ENCODE results near the gene PZP. TPM values are rescaled to one million over a fixed set of nuclear protein-coding genes. Genes with fewer than 3 reads are reported as not detected.

PZP gene
- total and polyA plus RNA-seq, 2 of the 8 experiments (the other 6 are each of a cell fraction or from before 2014, with no cell fraction given), result 0.08 TPM; not detected in 1

- H3K79me2 ChIP-seq (ENCODE audit: control insufficient read depth in 1 of 2, insufficient read depth in 2 of 2, low read length in 2 of 2), result no peaks in the 10 kb centered on the region
- H3K4ac ChIP-seq (replicated peaks; ENCODE audit: insufficient read length, low read depth, low read length), result no peak overlapping the region
- ChIA-PET CTCF (ENCODE audit: partially characterized antibody) (interaction anchor here (1.0 kb wide), 1 partner anchor 17 kb away, joined by 3 read pairs; no protein-coding TSS in a partner anchor), POLR2A (ENCODE audit: partially characterized antibody) (no interaction called here)
- no peaks in the 10 kb centered on the region for H3K4me1 ChIP-seq (replicated peaks in 1 of 4; ENCODE audit: control insufficient read depth in 3 of 4, insufficient read depth in 4 of 4, low read length in 3 of 4)
- H3K18ac ChIP-seq (ENCODE audit: extremely low read depth, low read length), result no peak overlapping the region
- no peak overlapping the region for H2AK5ac ChIP-seq (ENCODE audit: low read depth, low read length)
- no peaks in the 10 kb centered on the region for H3K36me3 ChIP-seq (ENCODE audit: control insufficient read depth in 2 of 4, insufficient read depth in 4 of 4, low read length in 3 of 4)
- no peak overlapping the region for H3K4me2 ChIP-seq (ENCODE audit: insufficient read depth in 1 of 2, low read depth in 2 of 2, low read length in 2 of 2)
- no peak overlapping the region for H4K5ac ChIP-seq (ENCODE audit: insufficient read length, low read depth, low read length)
- no peak overlapping the region for H4K91ac ChIP-seq (replicated peaks; ENCODE audit: insufficient read length, low read length)
- peaks cover 0 to 1% (median 0%) of the 10 kb centered on the region in 4 experiments; a peak in 1 of 7 replicates for H3K27me3 ChIP-seq (replicated peaks in 1 of 4; ENCODE audit: control insufficient read depth in 3 of 4, extremely low read depth in 1 of 4, insufficient read depth in 3 of 4, low read length in 3 of 4)
- no peak overlapping the region for H2BK120ac ChIP-seq (replicated peaks; ENCODE audit: low read depth, low read length)
- no peak overlapping the region for H3K14ac ChIP-seq (ENCODE audit: insufficient read length)
- H2BK15ac ChIP-seq (ENCODE audit: low read length), result no peak overlapping the region
- FAIRE-seq, result peak; percentile 50
- H4K20me1 ChIP-seq (replicated peaks in 1 of 2; ENCODE audit: control insufficient read depth in 1 of 2, insufficient read depth in 2 of 2, low read length in 2 of 2), result no peaks in the 10 kb centered on the region
- H3K23ac ChIP-seq (ENCODE audit: insufficient read length), result no peak overlapping the region
- no peak overlapping the region for H3K56ac ChIP-seq (replicated peaks; ENCODE audit: insufficient read length, low read depth, low read length)
- no peak overlapping the region for H2BK5ac ChIP-seq (ENCODE audit: low read depth, low read length)
- no peak overlapping the region for H3K9ac ChIP-seq (replicated peaks in 1 of 4; ENCODE audit: extremely low read depth in 1 of 4, low read depth in 3 of 4, low read length in 3 of 4)
- no peak overlapping the region for H4K8ac ChIP-seq (ENCODE audit: extremely low read depth, insufficient read depth, low read length)
- no peak overlapping the region for H2AFZ ChIP-seq (ENCODE audit: low read length)
- no peaks in the 10 kb centered on the region; a peak in 1 of 4 replicates for H3K9me3 ChIP-seq (ENCODE audit: insufficient read depth in 2 of 2, low read depth in 1 of 2, low read length in 1 of 2)
- no peaks in the 10 kb centered on the region for H3K79me1 ChIP-seq (ENCODE audit: low read depth, low read length)
- no peak overlapping the region for H3K4me3 ChIP-seq (ENCODE audit: extremely low read depth in 1 of 4, insufficient read depth in 2 of 4, low read depth in 3 of 4, low read length in 4 of 4)
- no peak for DNase-seq (ENCODE audit: low read depth in 1 of 2, low spot score in 2 of 2)
- no peaks in the 10 kb centered on the region for H3K23me2 ChIP-seq (ENCODE audit: low read depth, low read length)
- no peak overlapping the region for H2BK20ac ChIP-seq (ENCODE audit: low read length)
- H2BK12ac ChIP-seq (ENCODE audit: low read depth, low read length), result no peak overlapping the region
- H3K27ac ChIP-seq (ENCODE audit: low read depth, low read length), result no peak overlapping the region
- TF ChIP-seq NANOG (IDR thresholded peaks at IDR 0.05; ENCODE audit: insufficient read depth, low read depth, low read length, poor library complexity, severe bottlenecking) (no peak), EP300 (IDR thresholded peaks at IDR 0.05; ENCODE audit: borderline replicate concordance in 1 of 2, low read depth in 2 of 2, low read length in 2 of 2) (no peak), SAP30 (IDR thresholded peaks at IDR 0.05; ENCODE audit: insufficient read depth, insufficient replicate concordance, low read length) (no peak), CTCF (IDR thresholded peaks at IDR 0.05; ENCODE audit: control extremely low read depth in 1 of 3, insufficient read depth in 1 of 3, low read depth in 1 of 3, low read length in 3 of 3) (no peak), CBX5 (IDR thresholded peaks at IDR 0.05; ENCODE audit: low read depth, low read length) (no peak), GTF2F1 (IDR thresholded peaks at IDR 0.05; ENCODE audit: borderline replicate concordance, low read depth, low read length) (no peak), EZH2 (IDR thresholded peaks at IDR 0.05; ENCODE audit: low read depth, low read length, severe bottlenecking) (no peak), MAFK (IDR thresholded peaks at IDR 0.05; ENCODE audit: low read depth, low read length) (no peak), SIX5 (IDR thresholded peaks at IDR 0.05; ENCODE audit: low read depth, low read length) (no peak)
- TF ChIP-seq, protein P1, sequence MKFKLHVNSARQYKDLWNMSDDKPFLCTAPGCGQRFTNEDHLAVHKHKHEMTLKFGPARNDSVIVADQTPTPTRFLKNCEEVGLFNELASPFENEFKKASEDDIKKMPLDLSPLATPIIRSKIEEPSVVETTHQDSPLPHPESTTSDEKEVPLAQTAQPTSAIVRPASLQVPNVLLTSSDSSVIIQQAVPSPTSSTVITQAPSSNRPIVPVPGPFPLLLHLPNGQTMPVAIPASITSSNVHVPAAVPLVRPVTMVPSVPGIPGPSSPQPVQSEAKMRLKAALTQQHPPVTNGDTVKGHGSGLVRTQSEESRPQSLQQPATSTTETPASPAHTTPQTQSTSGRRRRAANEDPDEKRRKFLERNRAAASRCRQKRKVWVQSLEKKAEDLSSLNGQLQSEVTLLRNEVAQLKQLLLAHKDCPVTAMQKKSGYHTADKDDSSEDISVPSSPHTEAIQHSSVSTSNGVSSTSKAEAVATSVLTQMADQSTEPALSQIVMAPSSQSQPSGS (IDR thresholded peaks at IDR 0.05; ENCODE audit: low read length), result no peak
These were observed 48.1 kb upstream of the PZP start for GRCh38 chr12:9256341-9256740.
